HG03354 (cell line): ENCODE data around the gene ADGRB2.

ENCODE experiments used
- ATAC-seq: cut with Tn5 transposase; IDR thresholded peaks from one replicate; pipeline ENCODE4 v1.9.1; 2021; ENCODE audit warnings: mild to moderate bottlenecking; ENCODE audit not compliant: unreplicated experiment, poor library complexity, severe bottlenecking

Gene ADGRB2

GRCh38 chr1:31753707-31754349 lies 10.3 kb downstream of the ADGRB2 start:
- no peak for ATAC-seq

- ATAC-seq, result no peak
Observed at GRCh38 chr1:31752952-31753475, 11.1 kb downstream of the ADGRB2 start.

DNA sequence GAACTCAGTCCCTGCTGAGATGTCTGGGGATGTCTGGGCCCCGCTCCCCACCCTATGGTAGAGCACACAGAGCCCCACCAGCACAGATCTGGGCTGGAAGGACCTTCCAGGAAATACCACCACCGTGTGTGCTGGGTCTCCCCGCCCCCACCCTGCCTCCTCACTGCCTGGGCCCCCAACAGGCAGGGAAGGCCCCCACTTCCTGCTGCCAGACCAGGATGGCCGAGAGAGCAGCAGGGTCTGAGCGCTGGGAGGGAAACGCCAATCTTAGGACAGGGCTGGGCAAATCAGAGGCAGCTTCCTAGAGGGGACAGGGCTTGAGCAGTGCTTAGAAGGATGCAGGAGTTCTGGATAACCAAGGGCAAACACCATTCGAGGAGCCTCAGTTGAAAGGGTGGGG lies 11.9 kb downstream of the ADGRB2 start:
- no peak for ATAC-seq

DNA sequence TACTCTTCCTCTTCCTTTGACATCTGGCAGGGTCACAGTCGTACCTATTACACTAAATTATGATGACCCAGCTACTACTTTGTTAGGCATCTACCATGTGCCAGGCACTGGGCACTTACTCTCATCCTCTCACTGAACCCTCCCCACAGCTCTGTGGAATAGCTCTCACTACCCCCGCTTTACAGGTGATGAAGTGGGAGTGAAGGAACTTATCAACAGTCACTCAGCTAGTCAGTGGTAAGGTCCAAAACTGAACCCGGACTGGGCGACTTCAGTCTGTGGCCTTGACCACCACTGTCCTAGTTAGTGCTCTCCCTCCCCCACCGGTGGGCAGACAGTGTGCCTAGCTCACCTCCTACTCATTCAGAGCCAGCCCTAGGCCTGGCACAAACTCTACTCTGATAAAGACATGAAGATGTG lies 12.3 kb downstream of the ADGRB2 start:
- ATAC-seq, result no peak

- ATAC-seq, result no peak
Observed at GRCh38 chr1:31750858-31751510, 13.2 kb downstream of the ADGRB2 start.

DNA sequence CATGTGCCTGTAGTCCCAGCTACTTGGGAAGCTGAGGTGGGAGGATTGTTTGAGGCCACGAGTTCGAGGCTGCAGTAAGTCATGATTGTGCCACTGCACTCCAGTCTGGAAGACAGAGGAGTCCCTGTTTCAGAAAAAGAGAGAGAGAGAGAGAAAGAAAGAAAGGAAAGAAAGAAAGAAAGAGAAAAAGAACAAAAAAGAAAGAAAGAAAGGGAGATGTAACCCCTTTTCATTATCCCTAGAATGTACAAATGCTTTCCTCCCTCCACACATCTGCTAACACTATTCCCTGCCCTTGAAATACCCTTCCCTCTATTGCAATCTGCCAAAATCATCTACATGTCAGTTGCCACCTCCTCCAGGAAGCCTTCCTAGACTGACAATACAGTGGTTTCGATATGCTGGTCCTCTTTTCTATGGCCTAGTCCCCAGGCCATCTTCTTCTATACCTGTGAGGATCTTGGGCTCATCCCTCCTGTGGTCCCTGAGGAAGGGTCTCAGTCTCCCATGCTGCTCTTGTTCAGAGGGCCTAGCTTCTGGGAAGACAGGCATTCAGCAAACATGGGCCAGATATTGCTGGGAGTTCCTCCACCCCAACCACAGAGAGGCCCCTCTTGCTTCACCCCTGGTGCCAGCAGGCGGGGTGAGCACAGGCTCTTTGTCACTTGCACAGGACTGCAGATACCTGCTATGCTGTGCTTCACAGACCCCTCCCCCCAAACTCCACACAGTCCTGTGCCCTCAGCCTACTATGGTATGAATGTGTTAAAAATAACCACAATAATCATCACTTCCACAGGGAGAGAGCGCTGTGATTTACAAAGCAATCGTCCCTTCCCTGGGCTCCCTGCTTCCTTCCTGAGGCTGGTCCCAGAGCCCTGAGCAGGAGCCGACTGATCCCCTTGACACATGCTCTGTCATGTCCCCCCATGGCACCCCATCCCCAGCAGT lies 14.1 kb downstream of the ADGRB2 start:
- no peak for ATAC-seq

DNA sequence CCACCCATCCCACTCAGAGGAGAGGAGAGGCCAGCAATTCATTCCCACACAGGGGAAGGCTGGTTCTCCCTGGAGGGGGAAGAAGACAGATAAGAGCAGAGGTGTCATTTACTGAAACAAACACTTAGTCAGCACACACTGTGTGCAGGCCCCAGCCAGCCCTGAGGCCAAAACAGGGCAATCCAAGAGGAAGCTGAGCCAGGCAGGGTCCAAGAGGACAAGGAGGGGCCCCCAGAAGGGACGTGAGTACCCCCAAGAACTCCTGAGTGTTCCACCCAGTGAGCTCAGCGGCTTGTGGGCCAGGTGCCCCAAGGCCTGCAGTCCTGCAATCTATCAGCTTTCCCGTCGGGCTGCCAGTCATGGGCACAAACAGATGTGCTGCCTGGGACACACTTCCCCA lies 15.8 kb downstream of the ADGRB2 start:
- no peak for ATAC-seq

DNA sequence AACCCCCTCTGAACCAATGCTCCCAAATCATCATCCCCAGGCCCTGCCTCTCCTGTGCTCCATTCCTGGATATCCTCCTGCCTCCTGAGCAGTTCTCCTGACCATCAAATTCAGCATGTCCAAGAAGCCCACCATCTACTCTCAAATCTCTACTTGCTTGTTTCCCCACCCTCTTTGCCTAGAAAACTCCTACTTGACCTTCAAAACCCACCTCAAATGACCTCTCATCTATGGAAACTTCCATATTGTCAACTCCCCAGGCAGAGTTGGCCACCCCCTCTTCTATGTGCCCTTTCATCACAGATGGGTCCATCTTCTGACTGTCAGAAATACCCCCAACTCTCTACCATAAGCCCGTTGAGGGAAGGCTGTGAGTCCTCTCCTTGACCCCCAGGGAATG lies 16.8 kb downstream of the ADGRB2 start:
- ATAC-seq, result no peak

GRCh38 chr1:31746687-31747086 lies 17.5 kb downstream of the ADGRB2 start:
- no peak for ATAC-seq

GRCh38 chr1:31745946-31746670 lies 18.0 kb downstream of the ADGRB2 start:
- no peak for ATAC-seq

DNA sequence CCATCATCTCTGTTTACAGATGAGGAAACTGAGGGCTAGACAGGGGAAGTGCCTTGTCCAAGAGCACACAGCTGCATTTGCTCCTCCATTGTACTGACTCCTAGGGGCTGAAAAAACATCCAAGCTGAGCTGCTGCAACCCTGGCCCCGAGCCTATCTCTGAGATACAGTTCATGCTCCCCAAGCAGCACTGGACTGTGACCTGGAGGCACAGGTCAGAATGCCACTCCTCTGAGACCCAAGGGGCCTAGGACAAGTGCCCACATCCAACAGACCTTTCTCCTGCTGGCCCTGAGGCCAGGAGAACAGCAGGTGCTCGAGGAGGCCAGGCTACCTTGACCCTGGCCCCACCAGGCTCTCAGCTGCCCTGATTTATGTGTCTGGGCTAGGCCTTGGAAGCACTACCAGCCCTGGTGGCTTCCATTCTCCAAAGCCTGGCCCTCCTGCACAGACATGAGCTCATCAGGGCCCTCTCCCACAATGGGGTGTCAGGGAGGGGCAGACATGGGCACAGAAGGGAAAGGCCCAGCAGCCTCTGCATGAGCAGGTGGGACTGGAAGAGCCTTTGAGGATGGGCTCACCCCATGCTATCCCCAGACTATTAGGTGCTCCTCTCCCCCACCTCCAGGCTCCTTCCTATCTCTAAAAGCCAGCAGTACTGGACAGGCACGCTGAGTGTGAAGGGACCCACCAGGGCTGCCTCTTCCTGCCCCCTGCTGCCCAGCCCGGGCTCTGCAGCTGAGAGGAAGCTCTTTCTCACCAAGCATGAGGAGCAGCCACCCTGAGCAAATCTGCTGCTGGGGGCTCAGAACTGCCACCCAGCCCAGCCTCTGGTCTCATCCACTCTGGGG lies 18.8 kb downstream of the ADGRB2 start:
- no peak for ATAC-seq

DNA sequence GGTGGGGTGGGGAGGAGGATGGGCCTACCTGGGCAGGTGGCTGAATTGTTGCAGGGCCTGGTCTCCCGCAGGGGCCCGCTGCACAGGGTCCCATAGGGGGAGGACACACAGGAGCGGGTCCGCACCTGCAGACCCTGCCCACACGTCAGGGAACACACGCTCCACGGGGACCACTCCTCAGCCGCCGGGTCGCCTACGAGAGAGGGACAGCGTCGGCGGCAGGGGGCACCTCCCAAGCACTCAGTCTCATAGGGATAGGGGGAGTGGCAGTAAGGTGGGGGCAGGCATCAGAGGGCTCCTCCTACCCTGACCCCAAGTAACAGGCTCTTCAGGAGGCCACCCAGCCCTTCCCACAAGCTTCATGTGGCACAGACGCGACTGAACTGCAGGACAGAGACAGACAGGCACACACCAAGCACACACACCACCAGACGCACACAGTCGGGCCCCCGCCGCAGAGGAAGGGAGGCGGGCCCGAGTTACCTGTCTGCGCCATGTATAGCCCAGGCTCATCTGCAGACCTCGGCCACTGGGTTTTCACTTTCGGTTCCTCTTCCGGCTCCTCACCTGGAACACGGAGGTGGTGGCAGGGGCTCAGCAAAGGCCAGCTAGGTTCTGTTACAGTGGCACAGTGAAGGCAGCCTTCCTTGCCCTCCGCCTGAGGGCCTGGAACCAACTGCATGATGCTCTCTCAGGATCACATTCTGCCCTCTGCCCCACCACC lies 19.8 kb downstream of the ADGRB2 start:
- ATAC-seq, result peak; percentile 80

GRCh38 chr1:31742462-31743212 lies 21.5 kb downstream of the ADGRB2 start:
- ATAC-seq, result no peak

DNA sequence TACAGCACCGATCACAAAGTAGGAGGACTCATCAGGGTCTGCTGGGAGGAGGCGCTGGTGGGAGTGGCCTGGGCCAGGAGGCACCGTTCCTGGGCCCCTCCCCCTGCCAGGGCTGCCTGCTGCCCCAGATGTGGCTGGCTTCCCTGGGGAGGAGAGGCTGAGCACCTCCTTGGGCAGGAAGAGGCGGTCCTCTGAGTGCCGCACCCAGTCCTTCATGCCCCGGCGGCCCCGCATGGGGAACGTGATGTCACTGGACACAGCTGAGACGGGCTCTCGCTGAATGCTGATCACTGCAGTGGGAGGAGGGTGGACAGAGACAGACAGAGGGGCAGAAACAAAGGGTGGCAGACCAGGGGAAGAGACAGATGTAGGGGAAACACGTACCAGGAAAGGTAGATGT lies 24.8 kb downstream of the ADGRB2 start:
- ATAC-seq, result no peak

GRCh38 chr1:31736675-31737074 lies 27.5 kb downstream of the ADGRB2 start:
- ATAC-seq, result no peak

GRCh38 chr1:31735571-31735970 lies 28.6 kb downstream of the ADGRB2 start:
- ATAC-seq, result no peak

GRCh38 chr1:31734582-31735107 lies 29.5 kb downstream of the ADGRB2 start:
- no peak for ATAC-seq
